Stimulated activated CD4-positive, alpha-beta T cell treated with anti-CD3 and anti-CD28 coated beads, Interleukin-2, amount 100 ng/mL, for 4 hours (primary cell): ENCODE data around the gene GALNT2.

Experiments used
- DNase-seq: peaks from one replicate; pipeline ENCODE4 v3.0.0-alpha.2; 2020; ENCODE audit warnings: low read depth

The GALNT2 gene

GRCh38 chr1:230236301-230237008 is 169.4 kb downstream of the GALNT2 start:
- DNase-seq = no peak

GRCh38 chr1:230237009-230237370 is 170.0 kb downstream of the GALNT2 start:
- DNase-seq = no peak

GRCh38 chr1:230237805-230238204 is 170.8 kb downstream of the GALNT2 start:
- no peak for DNase-seq

GRCh38 chr1:230240446-230241086 is 173.5 kb downstream of the GALNT2 start:
- DNase-seq = no peak

GRCh38 chr1:230242326-230242725 is 175.3 kb downstream of the GALNT2 start:
- no peak for DNase-seq

- no peak for DNase-seq
These were observed 176.1 kb downstream of the GALNT2 start for GRCh38 chr1:230243146-230243545.

- DNase-seq = no peak
These were observed 176.7 kb downstream of the GALNT2 start for GRCh38 chr1:230243583-230244353.

- no peak for DNase-seq
These were observed 179.5 kb downstream of the GALNT2 start for GRCh38 chr1:230246551-230246950.

GRCh38 chr1:230248016-230248888 is 181.2 kb downstream of the GALNT2 start:
- no peak for DNase-seq

GRCh38 chr1:230248889-230249270 is 181.8 kb downstream of the GALNT2 start:
- DNase-seq = no peak

- DNase-seq = no peak
These were observed 182.8 kb downstream of the GALNT2 start for GRCh38 chr1:230249695-230250480.

- no peak for DNase-seq
These were observed 183.6 kb downstream of the GALNT2 start for GRCh38 chr1:230250666-230251065.

- DNase-seq = no peak
These were observed 184.7 kb downstream of the GALNT2 start for GRCh38 chr1:230251644-230252191.

GRCh38 chr1:230253150-230253549 is 186.1 kb downstream of the GALNT2 start:
- no peak for DNase-seq

- no peak for DNase-seq
These were observed 187.2 kb downstream of the GALNT2 start for GRCh38 chr1:230254265-230254664.

- DNase-seq = no peak
These were observed 188.1 kb downstream of the GALNT2 start for GRCh38 chr1:230255116-230255515.

- DNase-seq = no peak
These were observed 189.0 kb downstream of the GALNT2 start for GRCh38 chr1:230255991-230256390.

GRCh38 chr1:230256896-230257295 is 189.9 kb downstream of the GALNT2 start:
- DNase-seq = no peak

GRCh38 chr1:230259621-230260020 is 192.6 kb downstream of the GALNT2 start:
- DNase-seq = no peak

- DNase-seq = no peak
These were observed 193.8 kb downstream of the GALNT2 start for GRCh38 chr1:230260831-230261230.
